HPDE6-E6E7 (cell line): Measurements from ENCODE around the gene TECPR2.
A peak's percentile ranks its signal among the peaks of the same experiment; 100 is the strongest.
"Not testable (repeated sequence)": the region's sequence is repeated elsewhere in the genome, so short reads cannot be mapped to it uniquely, and the experiment has no call there.

Experiments
- DNase-seq: peaks from one replicate; pipeline ENCODE4 v3.0.0; 2011; ENCODE audit warnings: missing footprints; ENCODE audit errors: extremely low spot score

The TECPR2 gene

DNA sequence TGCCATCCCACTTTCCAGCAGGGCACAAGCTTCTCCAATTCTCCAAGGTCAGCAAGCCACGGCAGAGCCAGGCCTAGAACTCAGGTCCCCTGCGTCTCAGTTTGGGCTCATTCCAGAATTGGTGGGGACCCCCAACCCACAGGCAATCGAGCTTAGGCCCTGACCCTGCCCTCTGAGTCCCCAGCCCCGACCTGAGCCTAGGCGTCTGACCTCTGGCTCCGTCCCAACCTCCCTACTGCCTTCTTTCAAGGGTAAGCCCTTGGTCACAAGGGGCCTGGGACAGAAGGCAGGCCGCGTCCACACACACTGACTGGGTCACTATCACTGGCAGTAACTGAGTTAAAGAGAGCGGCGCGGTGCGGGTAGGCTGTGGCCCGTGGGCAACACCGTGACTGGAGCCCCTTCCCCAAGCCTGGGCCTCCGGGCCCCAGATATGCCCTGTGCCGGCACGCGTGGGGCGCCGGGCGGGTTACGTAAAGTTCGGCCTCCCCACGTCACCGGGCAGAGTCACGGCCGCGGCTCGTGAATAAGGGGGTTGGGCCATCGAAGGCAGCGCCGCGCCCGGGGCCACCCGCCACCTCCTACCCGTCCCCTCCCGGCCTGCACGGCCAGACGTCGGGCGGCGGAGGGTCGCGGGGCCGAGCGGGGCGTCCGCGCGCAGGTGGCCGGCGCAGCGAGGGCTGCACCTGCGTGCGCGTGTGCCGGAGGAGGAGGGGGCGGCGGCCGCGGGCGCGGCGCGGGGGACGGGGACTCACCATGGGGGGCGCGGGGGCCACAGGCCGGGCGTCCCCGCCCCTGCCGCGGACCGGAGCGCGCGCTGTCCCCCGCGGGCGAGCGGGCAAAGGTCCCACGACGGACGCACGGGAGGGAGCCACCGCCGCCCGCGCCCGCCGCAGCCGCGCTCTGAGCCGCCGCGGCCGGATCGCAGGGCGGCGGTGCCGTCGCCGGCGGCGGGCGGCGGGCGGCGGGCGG is 146.3 kb downstream of the TECPR2 start:
- DNase-seq, result no peak

DNA sequence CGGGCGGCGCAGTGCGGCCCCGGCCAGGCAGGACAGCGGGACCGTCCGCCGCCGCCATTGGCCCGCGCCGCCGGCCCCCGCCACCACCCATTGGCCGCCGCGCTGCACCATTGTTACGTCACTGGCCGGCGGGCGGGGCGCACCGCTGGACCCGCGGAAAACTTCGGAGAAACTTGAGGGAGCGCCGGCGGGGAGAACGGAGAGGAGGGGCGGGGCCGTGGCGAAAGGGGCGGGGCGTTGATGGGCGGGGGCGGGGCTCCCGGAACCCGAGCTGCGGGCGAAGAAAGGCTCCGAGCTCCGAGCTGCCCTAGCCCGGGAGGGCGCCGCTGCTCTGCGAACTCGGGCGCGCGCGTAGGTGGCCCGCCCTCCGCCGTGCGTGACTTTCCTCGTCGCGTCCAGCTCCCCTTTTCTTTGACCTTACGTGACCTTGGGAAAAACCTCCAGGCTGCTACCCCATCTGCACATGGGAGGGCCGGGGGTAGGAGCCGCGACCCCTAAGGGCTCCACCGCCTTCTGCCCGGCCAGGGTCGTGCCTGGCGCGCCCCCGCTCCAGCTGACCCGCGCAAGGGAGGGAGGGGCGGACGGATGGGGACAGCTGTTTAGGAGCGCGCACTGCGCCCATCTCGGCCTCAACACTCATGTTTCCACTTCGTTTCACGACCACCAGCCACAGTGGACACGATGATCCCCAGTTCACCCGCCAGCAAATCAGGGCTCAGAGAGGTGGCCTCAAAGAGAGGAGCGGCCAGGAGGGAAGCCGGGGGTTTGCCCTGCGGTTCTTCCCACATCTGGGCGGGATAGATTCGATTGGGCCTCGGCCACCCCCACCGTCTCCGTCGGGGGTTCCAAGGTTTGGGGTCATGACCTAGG is 147.2 kb downstream of the TECPR2 start, which contains the start of gene ANKRD9:
ANKRD9 (minus strand) TSS at position 31 of the 870 bp plus-strand sequence. CDS start 1,887 bp downstream, outside the sequence.
- peak; percentile 93 for DNase-seq

DNA sequence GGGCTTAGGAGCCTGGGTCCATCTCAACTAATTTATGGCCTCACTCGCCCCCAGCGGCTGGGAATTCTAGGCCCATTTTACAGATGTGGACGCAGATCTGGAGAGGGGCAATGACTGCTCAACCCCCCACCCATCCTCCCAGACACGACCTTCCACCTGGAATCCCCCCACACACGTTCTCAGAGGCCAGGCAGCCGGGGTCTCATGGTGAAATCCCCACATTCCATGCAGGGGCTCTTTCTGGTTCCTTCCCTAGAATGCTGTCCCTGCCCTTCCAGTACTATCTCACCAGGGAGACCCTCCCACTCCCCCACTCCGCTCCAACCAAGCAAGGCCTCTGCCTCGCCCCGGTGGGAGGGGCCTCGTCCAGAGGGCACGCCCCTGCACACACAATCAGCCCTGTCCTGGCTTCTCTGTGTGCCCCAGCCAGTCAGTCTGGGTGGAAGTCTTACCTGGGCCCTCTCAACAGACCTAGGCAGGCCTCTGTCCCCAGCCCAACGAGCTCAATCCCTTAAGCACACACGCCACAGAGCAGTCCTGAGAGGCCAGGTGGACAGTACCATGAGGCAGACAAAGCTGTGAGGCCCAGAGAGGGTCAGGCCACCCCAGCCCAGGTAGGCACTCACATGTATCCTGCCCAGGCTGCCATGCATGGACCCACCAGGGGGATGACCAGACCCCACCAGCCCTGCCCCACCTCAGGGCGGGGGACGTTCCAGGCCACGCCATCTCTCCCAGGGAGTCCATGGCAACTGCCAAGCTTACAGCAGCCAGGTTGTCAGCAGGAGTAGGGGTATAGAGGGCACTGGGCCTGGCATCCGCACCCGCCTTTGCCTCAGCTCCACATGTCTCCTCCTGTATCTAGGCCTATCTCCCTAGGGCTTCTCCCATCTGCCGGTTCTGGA is 148.1 kb downstream of the TECPR2 start:
- no peak for DNase-seq

DNA sequence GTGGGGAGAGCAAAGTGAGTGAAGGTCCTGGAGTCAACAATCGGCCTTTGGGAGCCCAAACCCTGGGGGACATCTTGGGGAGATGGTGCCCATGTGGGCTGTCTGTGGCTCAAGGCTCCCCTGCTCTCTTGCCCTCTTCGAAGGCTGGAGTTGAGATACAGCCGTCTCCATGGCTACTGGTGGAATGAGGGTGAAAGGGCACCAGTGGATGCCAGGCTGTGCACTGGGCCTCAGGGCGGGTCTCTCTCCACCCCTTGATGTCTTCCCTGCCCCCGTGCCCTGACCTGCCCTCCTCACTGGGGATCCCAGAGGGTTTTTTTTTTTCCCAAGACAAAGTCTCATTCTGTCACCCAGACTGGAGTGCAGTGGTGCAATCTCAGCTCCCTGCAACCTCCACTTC is 148.8 kb downstream of the TECPR2 start:
- no peak for DNase-seq

DNA sequence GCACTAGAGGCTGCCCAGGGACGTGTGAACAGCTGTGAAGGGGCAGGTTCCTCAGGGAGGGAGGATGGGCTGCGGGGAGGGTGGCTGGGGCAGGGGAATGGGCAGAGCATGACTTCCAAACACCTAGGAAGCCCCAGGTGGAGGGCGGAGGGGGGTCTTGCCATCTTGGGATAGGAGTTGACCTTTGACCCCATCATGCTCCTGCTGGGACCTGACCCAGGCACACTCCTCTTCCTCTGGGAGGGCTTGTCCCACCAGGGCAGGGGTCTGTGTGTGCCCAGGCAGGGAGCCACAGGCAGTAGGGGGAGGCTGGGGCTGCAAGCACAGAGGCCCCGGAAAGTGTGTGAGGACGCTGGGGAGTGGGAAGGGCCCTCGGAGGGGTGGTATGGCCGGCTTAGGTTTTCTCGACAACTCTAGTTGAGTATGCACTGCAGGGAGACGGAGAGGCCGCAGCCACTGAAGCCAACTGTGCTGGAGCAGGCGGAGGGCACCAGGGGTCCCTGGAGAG is 150.1 kb downstream of the TECPR2 start:
- DNase-seq, result no peak

DNA sequence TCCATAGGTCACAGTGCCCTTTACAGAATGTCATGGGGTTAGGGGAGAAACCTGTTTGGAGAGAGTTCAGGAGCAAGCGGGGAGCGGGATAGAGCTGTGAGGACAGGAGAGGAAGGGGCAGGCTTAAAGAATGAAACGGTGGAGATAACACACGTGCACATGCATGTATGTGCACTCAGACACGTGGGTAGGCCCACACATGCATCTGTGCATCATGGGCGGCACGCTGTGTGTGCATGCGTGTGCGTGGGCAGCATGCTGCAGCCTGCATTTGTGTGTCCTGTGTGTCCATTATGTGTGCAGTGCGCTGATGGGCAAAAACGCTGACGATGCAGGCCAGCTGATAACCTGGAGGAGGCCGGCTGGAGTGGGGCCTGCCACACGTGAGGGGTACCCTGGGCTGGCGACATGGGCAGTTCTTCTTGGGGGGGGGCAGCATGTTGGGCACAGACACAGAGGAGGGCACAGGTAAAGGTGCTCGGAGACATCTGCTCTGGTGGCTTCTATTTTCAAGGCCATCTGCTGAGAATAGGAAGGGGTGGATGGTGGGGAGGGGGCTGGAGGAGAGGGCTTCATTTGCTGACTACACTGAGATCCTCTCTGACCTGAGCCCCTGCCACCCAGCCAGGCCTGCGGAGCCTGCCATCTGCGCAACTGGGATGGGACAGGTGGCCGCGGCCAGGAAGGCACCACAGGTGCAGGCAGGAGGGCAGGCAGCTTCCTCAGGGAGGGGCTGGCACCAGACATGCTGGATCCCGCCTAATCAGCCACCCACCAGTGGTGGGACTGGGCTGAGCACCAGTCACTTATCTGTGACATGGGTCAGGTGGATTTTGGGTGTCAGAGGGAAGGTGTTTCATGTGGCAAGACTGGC is 151.4 kb downstream of the TECPR2 start:
- no peak for DNase-seq

DNA sequence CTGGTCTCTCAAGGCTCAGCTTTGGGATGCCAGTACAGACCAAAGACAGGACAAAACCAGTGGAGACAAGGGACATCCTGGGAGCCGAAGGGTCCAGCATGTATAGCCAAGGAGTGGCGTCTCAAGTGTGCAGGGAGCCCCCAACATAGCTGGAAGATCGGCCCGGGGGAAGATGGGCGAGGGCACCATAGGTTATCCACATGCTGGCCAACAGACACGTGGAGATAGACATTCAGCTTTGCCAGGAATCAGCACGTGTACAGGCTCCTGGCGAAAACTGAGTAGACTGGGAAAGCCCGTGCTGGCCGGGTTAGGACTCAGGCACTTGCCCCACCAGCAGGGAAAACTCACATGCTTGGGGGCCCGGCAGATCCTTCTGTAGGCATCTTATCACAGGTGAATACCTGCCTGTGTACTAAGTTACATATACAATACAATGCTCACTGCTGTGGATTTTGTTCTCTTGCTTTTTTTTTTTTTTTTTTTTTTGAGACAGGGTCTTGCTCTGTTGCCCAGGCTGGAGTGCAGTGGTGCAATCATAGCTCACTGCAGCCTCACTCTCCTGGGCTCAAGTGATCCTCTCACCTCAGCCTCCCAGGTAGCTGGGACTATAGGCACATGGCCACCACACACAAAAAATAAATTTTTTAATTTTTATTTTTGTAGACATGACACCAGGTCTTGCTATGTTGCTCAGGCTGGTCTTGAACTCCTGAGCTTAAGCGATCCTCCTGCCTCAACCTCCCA is 152.4 kb downstream of the TECPR2 start:
- DNase-seq, result no peak

DNA sequence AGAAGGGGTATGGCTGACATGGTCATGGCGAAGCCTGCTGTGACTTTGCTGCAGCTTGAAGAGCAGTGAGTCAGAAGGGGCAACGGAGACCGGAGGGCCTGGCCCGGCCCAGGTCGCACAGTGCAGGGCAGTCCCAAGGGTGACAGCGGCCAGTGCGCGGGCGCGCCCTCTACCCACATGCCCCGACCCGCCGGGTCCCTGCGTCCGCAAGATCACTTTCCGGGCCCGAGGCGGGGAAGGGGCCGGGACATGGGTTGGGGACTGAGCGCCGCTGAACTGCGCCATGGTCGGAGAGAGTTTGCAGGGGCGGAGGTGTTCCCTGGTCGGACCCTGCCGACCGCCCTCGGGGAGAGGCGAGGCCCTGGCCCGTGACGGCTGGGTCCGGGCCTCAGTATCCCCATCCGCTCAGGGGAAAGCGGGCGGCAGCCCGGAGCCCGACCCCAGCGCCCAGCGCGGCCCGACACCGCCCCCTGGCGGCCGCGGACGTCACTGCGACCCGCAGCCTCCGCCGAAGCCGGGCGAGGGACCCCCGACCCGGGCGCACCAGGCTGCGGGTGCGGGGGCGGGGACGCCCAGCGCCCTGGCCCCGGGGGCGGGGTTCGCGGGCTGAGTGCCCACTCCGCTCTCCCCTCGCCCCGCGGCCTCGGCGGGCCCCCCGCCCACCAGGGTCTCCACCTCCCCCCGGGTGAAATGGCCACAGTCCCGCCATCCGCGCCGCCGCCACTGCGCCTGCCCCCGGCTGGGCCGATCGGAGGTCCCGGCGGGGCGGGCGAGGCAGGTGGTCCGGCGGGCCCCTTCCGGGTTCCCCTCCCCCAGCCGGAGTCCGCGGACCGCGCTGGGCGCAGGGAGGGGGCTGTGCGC is 154.0 kb downstream of the TECPR2 start:
- DNase-seq, result no peak

DNA sequence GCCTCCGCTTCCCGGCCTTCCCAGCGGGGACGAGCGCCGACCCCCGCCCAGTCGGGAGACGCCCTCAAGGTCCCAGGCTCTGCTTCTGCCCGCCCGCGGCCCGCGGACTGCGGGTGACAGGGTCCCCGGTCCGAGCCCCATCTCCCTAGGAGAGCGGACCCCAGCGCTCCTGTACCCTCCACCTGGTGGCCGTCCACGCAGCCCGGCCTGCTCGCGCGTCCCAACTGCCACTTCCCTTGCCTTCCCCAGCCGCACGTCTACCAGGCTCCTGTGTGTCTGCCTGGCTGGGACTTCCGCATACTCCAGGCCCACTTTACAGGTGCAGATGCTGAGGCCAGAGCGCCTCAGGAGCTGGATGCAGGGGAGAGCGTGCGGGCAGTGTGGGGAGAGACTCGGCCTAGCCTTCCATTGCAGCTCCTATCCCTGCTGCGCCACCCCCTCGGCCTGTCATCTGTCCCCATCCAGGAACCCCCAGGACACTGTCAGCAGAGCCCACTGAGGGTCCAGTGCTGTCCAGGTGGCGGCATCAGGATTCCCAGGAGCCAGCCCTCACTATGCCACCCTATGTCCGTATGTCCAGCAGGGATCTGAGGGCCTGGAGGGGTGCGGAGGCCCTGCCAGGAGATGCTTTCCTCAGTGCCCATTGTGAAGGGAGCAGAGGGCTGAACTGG is 154.8 kb downstream of the TECPR2 start:
- no peak for DNase-seq

DNA sequence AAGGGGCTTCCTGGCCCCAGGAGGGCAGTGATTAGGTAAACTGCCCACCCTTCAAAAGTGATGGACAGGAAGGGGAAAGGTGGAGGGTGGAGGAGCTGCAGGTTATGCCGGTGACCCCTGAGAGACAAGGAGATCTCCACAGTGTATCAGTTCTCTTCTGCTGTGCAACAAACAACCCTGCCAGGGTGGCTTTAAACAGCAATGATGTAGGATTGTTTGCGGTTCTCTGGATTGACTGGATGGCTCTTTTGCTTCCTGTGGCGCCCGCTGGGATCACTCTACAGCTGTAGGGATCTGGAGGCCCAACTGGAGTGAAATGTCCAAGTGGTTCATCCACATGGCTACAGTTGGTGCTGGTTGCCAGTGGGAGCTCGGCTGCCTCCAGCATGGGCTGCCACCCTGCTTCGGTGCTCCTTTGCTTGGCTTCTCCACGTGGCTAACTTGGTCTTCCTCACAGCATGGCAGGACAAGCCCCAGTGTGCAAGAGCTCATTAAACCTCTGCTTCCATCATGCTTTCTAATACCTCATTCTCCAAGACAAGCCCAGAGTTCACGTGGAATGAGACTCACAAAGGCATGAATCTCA is 155.4 kb downstream of the TECPR2 start:
- no peak for DNase-seq

DNA sequence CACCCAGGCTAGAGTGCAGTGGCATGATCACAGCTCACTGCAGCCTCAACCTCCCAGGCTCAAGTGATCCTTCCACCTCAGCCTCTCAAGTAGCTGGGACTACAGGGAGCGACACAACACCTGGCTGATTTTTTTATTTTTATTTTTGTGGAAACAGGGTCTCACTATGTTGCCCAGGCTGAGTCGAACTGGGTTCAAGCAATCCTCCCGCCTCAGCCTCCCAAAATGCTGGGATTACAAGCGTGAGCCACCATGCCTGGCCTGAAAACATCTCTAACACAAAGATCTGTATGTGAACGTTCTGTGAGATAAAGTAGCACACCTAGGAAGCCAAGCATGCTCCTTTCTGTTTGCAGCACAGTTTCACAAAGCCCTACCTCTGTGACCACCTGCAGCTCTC is 157.0 kb downstream of the TECPR2 start:
- DNase-seq, result not testable (repeated sequence)

DNA sequence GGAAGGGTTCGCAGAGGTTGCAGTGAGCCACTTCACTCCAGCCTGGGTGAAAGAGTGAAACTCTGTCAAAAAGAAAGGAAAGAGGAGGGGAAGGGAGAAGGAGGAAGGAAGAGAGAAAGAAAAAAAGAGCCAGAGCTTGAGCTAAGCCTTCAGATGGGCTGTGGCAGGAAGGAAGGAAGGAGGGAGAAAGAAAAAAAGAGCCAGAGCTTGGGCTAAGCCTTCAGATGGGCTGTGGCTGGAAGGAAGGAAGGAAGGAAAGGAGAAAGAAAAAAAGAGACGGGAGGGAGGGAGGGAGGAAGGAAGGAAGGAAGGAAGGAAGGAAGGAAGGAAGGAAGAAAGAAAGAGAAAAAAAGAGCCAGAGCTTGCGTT is 160.4 kb downstream of the TECPR2 start:
- DNase-seq, result no peak

DNA sequence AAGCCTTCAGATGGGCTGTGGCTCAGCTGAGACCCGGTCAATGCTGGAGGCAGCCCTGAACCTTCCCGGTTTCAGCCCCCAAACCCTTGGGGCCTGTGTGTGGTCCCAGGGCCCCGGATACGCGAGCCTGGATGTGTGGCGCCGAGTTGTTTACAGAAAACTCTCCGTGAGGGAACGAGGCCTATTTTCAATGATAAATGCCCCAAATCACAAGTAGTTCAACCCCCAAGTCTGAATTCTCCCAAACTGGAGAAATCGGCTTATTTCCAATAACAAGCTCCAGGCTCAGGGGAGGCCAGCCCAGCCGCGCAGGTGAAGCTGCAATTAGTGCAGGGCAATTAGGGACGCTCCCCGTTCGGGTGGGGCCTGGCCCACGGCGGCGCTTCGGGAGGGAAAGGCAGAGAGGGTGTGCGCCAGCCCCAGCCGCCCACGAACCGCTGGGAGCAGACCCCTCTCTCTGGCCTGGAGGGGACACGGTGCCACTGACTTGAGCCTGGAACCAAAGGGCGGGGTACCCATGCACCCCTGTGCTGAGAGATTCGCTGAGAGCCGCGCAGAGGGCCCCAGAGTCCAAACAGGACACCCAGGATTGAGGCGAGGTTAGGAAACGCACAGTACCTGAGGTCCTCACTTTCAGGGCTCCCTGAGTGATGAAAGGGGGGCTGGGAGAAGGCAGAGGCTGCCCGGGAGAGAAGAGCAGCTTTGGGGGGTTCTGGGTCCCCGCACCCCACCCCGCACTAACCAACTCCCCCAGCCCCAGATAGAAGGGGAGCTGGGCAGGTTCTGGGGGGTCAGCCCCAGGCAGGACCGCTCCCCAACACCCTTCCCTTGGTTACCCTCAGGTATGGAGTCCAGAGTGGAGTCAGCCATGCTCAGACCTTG is 161.1 kb downstream of the TECPR2 start:
- no peak for DNase-seq

DNA sequence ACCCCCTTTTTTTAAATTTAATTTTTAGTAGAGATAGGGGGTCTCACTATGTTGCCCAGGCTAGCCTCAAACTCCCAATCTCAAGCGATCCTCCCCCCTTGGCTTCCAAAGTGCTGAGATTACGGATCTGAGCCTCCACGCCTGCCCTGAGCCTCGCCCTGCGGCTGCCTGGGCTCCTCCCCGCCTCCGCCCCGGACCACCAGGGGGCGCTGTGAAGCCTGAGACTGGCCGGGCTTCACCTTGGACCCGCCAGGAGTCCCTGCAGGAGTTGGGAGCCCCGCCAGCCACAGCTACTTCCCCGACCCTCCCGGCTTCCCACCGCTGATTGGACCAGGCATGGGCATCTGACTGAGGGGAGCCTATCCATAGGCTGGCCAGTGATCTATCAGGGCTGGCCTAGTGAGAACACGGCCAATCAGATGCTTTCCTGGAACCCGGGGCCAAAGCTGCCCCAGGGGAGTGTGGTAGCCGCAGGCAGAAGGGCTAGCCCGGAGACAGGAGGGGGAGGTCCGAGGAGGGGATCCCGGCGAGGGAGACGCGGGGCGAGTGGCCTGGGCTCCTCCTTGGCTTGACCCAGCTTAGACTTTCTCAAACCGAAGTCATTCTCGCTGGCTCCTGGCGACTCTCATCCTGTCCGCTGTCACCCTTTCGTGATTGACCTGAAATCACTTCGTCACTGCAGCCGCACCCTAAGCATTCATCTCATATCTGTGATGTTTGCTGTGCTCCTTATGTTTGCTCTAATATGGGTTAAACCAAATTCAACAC is 161.9 kb downstream of the TECPR2 start:
- DNase-seq, result peak; percentile 100

DNA sequence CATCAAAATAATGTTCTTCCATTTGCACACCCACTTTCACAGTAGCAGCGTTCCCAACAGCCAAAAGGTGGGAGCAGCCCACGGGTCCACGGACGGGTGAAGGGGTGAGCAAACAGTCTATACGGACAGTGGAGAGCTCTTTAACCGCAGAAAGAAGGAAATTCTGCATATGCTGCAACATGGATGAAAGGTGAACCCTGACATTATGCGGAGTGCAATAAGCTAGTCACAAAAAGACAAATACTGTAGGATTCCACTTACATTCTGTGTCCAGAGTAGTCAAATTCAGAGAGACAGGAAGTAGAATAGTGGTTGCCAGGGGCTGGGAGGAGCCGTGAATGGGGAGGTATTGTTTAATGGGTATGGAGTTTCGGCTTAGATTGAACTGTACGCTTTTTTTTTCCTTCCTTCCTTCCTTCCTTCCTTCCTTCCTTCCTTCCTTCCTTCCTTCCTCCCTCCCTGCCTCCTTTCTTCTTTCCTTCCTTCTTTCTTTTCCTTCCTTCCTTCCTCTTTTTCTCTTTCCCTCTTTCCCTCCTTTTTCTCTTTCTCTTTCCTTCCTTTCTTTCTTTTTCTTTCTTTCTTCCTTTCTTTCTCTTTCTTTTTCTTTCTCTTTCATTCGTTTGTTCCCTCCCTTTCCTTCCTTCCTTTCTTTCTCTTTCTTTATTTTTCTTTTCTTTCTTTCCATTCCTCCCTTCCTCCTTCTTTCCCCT is 162.6 kb downstream of the TECPR2 start:
- no peak for DNase-seq
